Fibroblast of lung (primary cell): Measurements from ENCODE around the gene STEAP1B. TPM values are rescaled to one million over a fixed set of nuclear protein-coding genes. Genes with fewer than 3 reads are reported as not detected.

Source experiments
- DNase-seq, 2 donors: peaks; one replicate each; pipeline versions ENCODE4 v3.0.0 to v3.0.0-alpha.2; 2010; ENCODE audit warnings: low read depth in 2 of 2
- H2AFZ ChIP-seq: 2 replicates; pipeline ENCODE4 v1.5.1; 2012; ENCODE audit warnings: low read length, control low read depth, inconsistent platforms
- H3K27ac ChIP-seq: 2 replicates; pipeline ENCODE4 v1.5.1; 2011; ENCODE audit warnings: low read length, control low read depth; ENCODE audit not compliant: insufficient read depth
- H3K27me3 ChIP-seq: 2 replicates; pipeline ENCODE4 v1.5.1; 2011; ENCODE audit warnings: mild to moderate bottlenecking, low read length; ENCODE audit not compliant: control insufficient read depth, insufficient read depth
- H3K36me3 ChIP-seq: 2 replicates; pipeline ENCODE4 v1.5.1; 2011; ENCODE audit warnings: low read length; ENCODE audit not compliant: control insufficient read depth, insufficient read depth
- H3K4me1 ChIP-seq: 2 replicates; pipeline ENCODE4 v1.5.1; 2011; ENCODE audit warnings: low read length; ENCODE audit not compliant: control insufficient read depth, insufficient read depth; ENCODE audit errors: extremely low read depth
- H3K4me2 ChIP-seq: 2 replicates; pipeline ENCODE4 v1.5.1; 2011; ENCODE audit warnings: low read length, control low read depth; ENCODE audit not compliant: insufficient read depth; ENCODE audit errors: extremely low read depth
- H3K4me3 ChIP-seq, 4 experiments: fragments of 200-600 bp in 1 of 4; sonication (generic) in 1 of 4; replicated peaks in 1 of 4; 2 replicates each; pipeline ENCODE4 v1.5.1; 2011 to 2016; ENCODE audit warnings: low read length in 4 of 4, low read depth in 3 of 4, mild to moderate bottlenecking in 3 of 4, control low read depth in 2 of 4, inconsistent platforms in 1 of 4, mixed read lengths in 1 of 4; ENCODE audit not compliant: insufficient read depth in 1 of 4; ENCODE audit errors: control extremely low read depth in 1 of 4
- H3K79me2 ChIP-seq: 2 replicates; pipeline ENCODE4 v1.5.1; 2012; ENCODE audit warnings: mild to moderate bottlenecking, low read length, inconsistent platforms; ENCODE audit not compliant: control insufficient read depth, insufficient read depth
- H3K9ac ChIP-seq: 2 replicates; pipeline ENCODE4 v1.5.1; 2011; ENCODE audit warnings: mild to moderate bottlenecking, low read length, control low read depth; ENCODE audit not compliant: insufficient read depth
- H3K9me3 ChIP-seq: 2 replicates; pipeline ENCODE4 v1.5.1; 2012; ENCODE audit warnings: low read depth, low read length; ENCODE audit not compliant: control insufficient read depth, insufficient read depth
- H4K20me1 ChIP-seq: 2 replicates; pipeline ENCODE4 v1.5.1; 2011; ENCODE audit warnings: low read length; ENCODE audit not compliant: control insufficient read depth, insufficient read depth; ENCODE audit errors: extremely low read depth
- CTCF ChIP-seq, 2 donors: IDR thresholded peaks in 1 of 2; conservative IDR thresholded peaks in 1 of 2; 1 replicate in 1 of 2; 2 replicates in 1 of 2; pipeline ENCODE4 v1.5.1; 2011 to 2012; ENCODE audit warnings: low read length in 2 of 2, control low read depth in 1 of 2, inconsistent platforms in 1 of 2, low read depth in 1 of 2, mild to moderate bottlenecking in 1 of 2
- EZH2 ChIP-seq: IDR thresholded peaks from 2 replicates; pipeline ENCODE4 v1.5.1; 2012; ENCODE audit warnings: low read length, control low read depth, mild to moderate bottlenecking; ENCODE audit errors: missing control alignments
- polyA plus RNA-seq, 2 donors: library from polyadenylated mRNA; depleted of rRNA in 1 of 2; stranded (reverse) in 1 of 2; unstranded in 1 of 2; fragments of >200 nt; gene quantifications; 2 replicates each; pipeline ENCODE4 v1.2.1, GENCODE V29; 2011 to 2012; ENCODE audit warnings: missing spikeins in 1 of 2
- total RNA-seq: library from RNA; depleted of rRNA; stranded (reverse); fragments of >200 nt; gene quantifications from 2 replicates; pipeline ENCODE4 v1.2.1, GENCODE V29; 2014

The STEAP1B gene
- total and polyA plus RNA-seq, 2 donors (not counting 1 experiment from before 2014, with no cell fraction given): 11.4 to 14.7 TPM

- no peaks in the 10 kb centered on the region for H3K36me3 ChIP-seq
- no peaks in the 10 kb centered on the region for H4K20me1 ChIP-seq
- no peaks in the 10 kb centered on the region for H3K4me1 ChIP-seq
- no peak overlapping the region for H3K4me3 ChIP-seq
- H3K27me3 ChIP-seq: no peaks in the 10 kb centered on the region
- H3K27ac ChIP-seq: no peak overlapping the region
- H3K79me2 ChIP-seq: no peaks in the 10 kb centered on the region
- H3K9ac ChIP-seq: no peak overlapping the region
- no peak for DNase-seq
- H3K9me3 ChIP-seq: no peaks in the 10 kb centered on the region
- no peak for TF ChIP-seq CTCF (conservative IDR thresholded peaks at IDR 0.05 in 1 of 2, IDR thresholded peaks at IDR 0.05 in 1 of 2; ENCODE audit: low read depth in 1 of 2, low read length in 2 of 2)
- TF ChIP-seq EZH2: no peak
- H3K4me2 ChIP-seq: no peak overlapping the region
- no peak overlapping the region for H2AFZ ChIP-seq
Measured at GRCh38 chr7:22427855-22428254, 72.1 kb downstream of the STEAP1B start.

GRCh38 chr7:22427104-22427503 is 72.9 kb downstream of the STEAP1B start:
- TF ChIP-seq CTCF (conservative IDR thresholded peaks at IDR 0.05 in 1 of 2, IDR thresholded peaks at IDR 0.05 in 1 of 2; ENCODE audit: low read depth in 1 of 2, low read length in 2 of 2) (no peak), EZH2 (no peak)
- H3K4me1 ChIP-seq: no peaks in the 10 kb centered on the region
- no peaks in the 10 kb centered on the region for H4K20me1 ChIP-seq
- DNase-seq: no peak
- no peaks in the 10 kb centered on the region for H3K9me3 ChIP-seq
- H3K4me2 ChIP-seq: no peak overlapping the region
- no peaks in the 10 kb centered on the region for H3K36me3 ChIP-seq
- H3K27ac ChIP-seq: no peak overlapping the region
- H3K27me3 ChIP-seq: no peaks in the 10 kb centered on the region
- H2AFZ ChIP-seq: no peak overlapping the region
- H3K9ac ChIP-seq: no peak overlapping the region
- H3K79me2 ChIP-seq: no peaks in the 10 kb centered on the region
- H3K4me3 ChIP-seq: no peak overlapping the region

- no peaks in the 10 kb centered on the region for H3K79me2 ChIP-seq
- no peak overlapping the region for H3K9ac ChIP-seq
- no peaks in the 10 kb centered on the region for H3K36me3 ChIP-seq
- no peaks in the 10 kb centered on the region for H3K27me3 ChIP-seq
- no peaks in the 10 kb centered on the region for H3K4me1 ChIP-seq
- H3K27ac ChIP-seq: no peak overlapping the region
- H2AFZ ChIP-seq: no peak overlapping the region
- TF ChIP-seq CTCF (conservative IDR thresholded peaks at IDR 0.05 in 1 of 2, IDR thresholded peaks at IDR 0.05 in 1 of 2; ENCODE audit: low read depth in 1 of 2, low read length in 2 of 2) (no peak), EZH2 (no peak)
- H3K9me3 ChIP-seq: no peaks in the 10 kb centered on the region
- no peak overlapping the region for H3K4me3 ChIP-seq
- no peaks in the 10 kb centered on the region for H4K20me1 ChIP-seq
- DNase-seq: no peak
- H3K4me2 ChIP-seq: no peak overlapping the region
Measured at GRCh38 chr7:22426463-22427094, 73.4 kb downstream of the STEAP1B start.
